Endothelial cell of umbilical vein (primary cell): Measurements from ENCODE around the gene SWI5. TPM values are rescaled to one million over a fixed set of nuclear protein-coding genes. Genes with fewer than 3 reads are reported as not detected.

Experiments used
- BruUV-seq: library from RNA; stranded (reverse); fragments of 400-500 nt; replicated peaks from 2 replicates; lab custom pipeline; 2021; lab: Mats Ljungman, UMichigan
- CTCF ChIA-PET: fragments of 300-600, 350-600 bp; sonication (Branson Sonifier 250); formaldehyde crosslinking; loops from one replicate; lab custom pipeline; 2021; ENCODE audit warnings: antibody characterized with exemption, inconsistent platforms; lab: Charles Lee
- POLR2A ChIA-PET: fragments of 300-600, 350-600 bp; sonication (Branson Sonifier 250); formaldehyde crosslinking; loops from one replicate; lab custom pipeline; 2021; ENCODE audit warnings: antibody characterized with exemption, inconsistent platforms; lab: Charles Lee
- DNase-seq: peaks from one replicate; pipeline ENCODE4 v3.0.0-alpha.2; 2011; ENCODE audit warnings: low read depth, low spot score
- FAIRE-seq: peaks from 2 replicates; lab custom pipeline; 2011; peaks lifted over from hg19 to GRCh38; lab: Jason Lieb, UNC
- H2AFZ ChIP-seq: 2 replicates; pipeline ENCODE4 v1.6.0; 2012; ENCODE audit warnings: low read depth, low read length, control low read depth, inconsistent platforms
- H3K27ac ChIP-seq: 2 replicates; pipeline ENCODE4 v1.5.1; 2011; ENCODE audit warnings: low read depth, mild to moderate bottlenecking, control low read depth, low read length, moderate library complexity; ENCODE audit not compliant: insufficient read depth
- H3K27me3 ChIP-seq, 2 experiments: 2 replicates each; pipeline versions ENCODE4 v1.6.0 to v1.6.1; 2011; ENCODE audit warnings: low read length in 2 of 2, mixed read lengths in 1 of 2; ENCODE audit not compliant: control insufficient read depth in 2 of 2, insufficient read depth in 2 of 2
- H3K36me3 ChIP-seq, 2 experiments: 2 replicates in 1 of 2; 3 replicates in 1 of 2; pipeline ENCODE4 v1.5.1; 2011; ENCODE audit warnings: low read length in 2 of 2, mild to moderate bottlenecking in 1 of 2, moderate library complexity in 1 of 2; ENCODE audit not compliant: control insufficient read depth in 2 of 2, insufficient read depth in 2 of 2; ENCODE audit errors: extremely low read depth in 1 of 2
- H3K4me1 ChIP-seq: 3 replicates; pipeline ENCODE4 v1.5.1; 2011; ENCODE audit warnings: mild to moderate bottlenecking, low read length; ENCODE audit not compliant: control insufficient read depth, insufficient read depth; ENCODE audit errors: extremely low read depth
- H3K4me2 ChIP-seq: 2 replicates; pipeline ENCODE4 v1.6.1; 2011; ENCODE audit warnings: low read length, control low read depth, mixed read lengths; ENCODE audit not compliant: insufficient read depth
- H3K4me3 ChIP-seq, 3 experiments: fragments of 200-600 bp in 1 of 3; sonication (generic), shearing (Covaris generic) in 1 of 3; replicated peaks in 1 of 3; 2 replicates each; pipeline ENCODE4 v1.5.1; 2011 to 2016; ENCODE audit warnings: control low read depth in 3 of 3, low read length in 3 of 3, mild to moderate bottlenecking in 2 of 3, inconsistent platforms in 1 of 3, low read depth in 1 of 3, moderate library complexity in 1 of 3; ENCODE audit not compliant: insufficient read depth in 1 of 3
- H3K79me2 ChIP-seq: 2 replicates; pipeline ENCODE4 v1.6.0; 2012; ENCODE audit warnings: low read length, inconsistent platforms; ENCODE audit not compliant: control insufficient read depth, insufficient read depth
- H3K9ac ChIP-seq: replicated peaks from 2 replicates; pipeline ENCODE3; 2011; ENCODE audit warnings: low read length, control low read depth; ENCODE audit not compliant: insufficient read depth; ENCODE audit errors: extremely low read depth
- H3K9me1 ChIP-seq: replicated peaks from 3 replicates; pipeline ENCODE4 v1.6.0; 2011; ENCODE audit warnings: mild to moderate bottlenecking, low read length; ENCODE audit not compliant: control insufficient read depth, insufficient read depth; ENCODE audit errors: extremely low read depth
- H3K9me3 ChIP-seq: replicated peaks from 2 replicates; pipeline ENCODE4 v1.5.1; 2012; ENCODE audit warnings: low read length, inconsistent platforms; ENCODE audit not compliant: control insufficient read depth, insufficient read depth
- H4K20me1 ChIP-seq: replicated peaks from 2 replicates; pipeline ENCODE3; 2011; ENCODE audit warnings: mild to moderate bottlenecking, low read length; ENCODE audit not compliant: control insufficient read depth, insufficient read depth; ENCODE audit errors: extremely low read depth
- EZH2 ChIP-seq: IDR thresholded peaks from 2 replicates; pipeline ENCODE4 v1.6.1; 2012; ENCODE audit warnings: borderline replicate concordance, low read depth, mild to moderate bottlenecking, moderate library complexity, low read length, inconsistent platforms; ENCODE audit not compliant: severe bottlenecking
- FOS ChIP-seq: IDR thresholded peaks from 2 replicates; pipeline ENCODE4 v1.6.1; 2011; ENCODE audit warnings: mild to moderate bottlenecking, low read length, moderate library complexity, borderline replicate concordance; ENCODE audit not compliant: insufficient read depth
- GATA2 ChIP-seq: IDR thresholded peaks from 2 replicates; pipeline ENCODE4 v1.7.0; 2011; ENCODE audit warnings: low read depth, mild to moderate bottlenecking, moderate library complexity, mixed read lengths, low read length; ENCODE audit not compliant: insufficient read length, insufficient read depth
- JUN ChIP-seq: IDR thresholded peaks from 2 replicates; pipeline ENCODE4 v1.6.1; 2011; ENCODE audit warnings: borderline replicate concordance, low read depth; ENCODE audit not compliant: insufficient read length, insufficient read depth
- MAX ChIP-seq: IDR thresholded peaks from 2 replicates; pipeline ENCODE4 v1.6.1; 2011; ENCODE audit not compliant: insufficient read depth, insufficient read length
- MYC ChIP-seq: IDR thresholded peaks from one replicate; pipeline ENCODE4 v1.6.1; 2011; ENCODE audit warnings: mild to moderate bottlenecking, low read depth, low read length
- POLR2A ChIP-seq: IDR thresholded peaks from 2 replicates; pipeline ENCODE4 v1.6.1; 2012; ENCODE audit warnings: low read depth, mild to moderate bottlenecking, control low read depth, low read length
- POLR2AphosphoS5 ChIP-seq: IDR thresholded peaks from 2 replicates; pipeline ENCODE4 v1.6.1; 2012; ENCODE audit warnings: low read depth, mild to moderate bottlenecking, control low read depth, low read length, moderate library complexity; ENCODE audit not compliant: insufficient read depth
- dilution Hi-C: fragments of 300-500 bp; cut with MboI; formaldehyde crosslinking; loops from one replicate; pipeline ENCODE4 v1.15.0; 2019; ENCODE audit warnings: low sequenced_read_pairs; ENCODE audit not compliant: extremely low pct_ligation_motif_present
- intact Hi-C: fragments of 100-400 bp; cut with micrococcal nuclease; formaldehyde crosslinking; loops from one replicate; pipeline ENCODE4 v1.10.0; 2022
- polyA plus RNA-seq, 4 experiments: library from polyadenylated mRNA; depleted of rRNA in 3 of 4; stranded (reverse) in 3 of 4; unstranded in 1 of 4; fragments of >200 nt; gene quantifications; 2 replicates each; pipeline versions ENCODE4 v1.2.1 to v1.2.3, GENCODE V29; 2011 to 2012; ENCODE audit warnings: missing spikeins in 1 of 4
- total RNA-seq: library from RNA; stranded (reverse); gene quantifications from 2 replicates; pipeline ENCODE4 v1.2.3, GENCODE V29; 2021
- TF ChIP-seq, protein P1 (sequence below), 2 donors: IDR thresholded peaks; 1 replicate in 1 of 2; 2 replicates in 1 of 2; pipeline ENCODE4 v1.5.1; 2011; ENCODE audit warnings: low read length in 2 of 2, mild to moderate bottlenecking in 2 of 2, moderate library complexity in 2 of 2, control low read depth in 1 of 2, inconsistent platforms in 1 of 2, low read depth in 1 of 2; ENCODE audit not compliant: insufficient read depth in 1 of 2; ENCODE audit errors: extremely low read depth in 1 of 2

The SWI5 gene
- total and polyA plus RNA-seq, 2 donors (not counting 3 experiments of a cell fraction or from before 2014, with no cell fraction given) = 21.2 to 58.0 TPM

- DNase-seq (no peak), FAIRE-seq (no peak)
- H3K36me3 ChIP-seq = peaks cover 7 to 26% of the 10 kb centered on the region in 2 experiments
- BruUV-seq = no TSS peak
- H3K4me2 ChIP-seq = no peak overlapping the region
- no peaks in the 10 kb centered on the region for H4K20me1 ChIP-seq
- dilution Hi-C loops (no loop called here), intact Hi-C loops (no loop called here)
- no peak overlapping the region for H2AFZ ChIP-seq
- H3K9ac ChIP-seq = no peak overlapping the region
- CTCF ChIA-PET = interaction anchor here (2.0 kb wide), 1 partner anchor 27 kb away, joined by 5 read pairs; no protein-coding TSS in a partner anchor
- no peak overlapping the region for H3K4me3 ChIP-seq
- no peaks in the 10 kb centered on the region for H3K9me3 ChIP-seq
- H3K4me1 ChIP-seq = peaks cover 5% of the 10 kb centered on the region
- no peaks in the 10 kb centered on the region for H3K27me3 ChIP-seq
- no peaks in the 10 kb centered on the region for H3K9me1 ChIP-seq
- H3K27ac ChIP-seq = no peak overlapping the region
- POLR2A ChIA-PET = no interaction called here
- H3K79me2 ChIP-seq = no peaks in the 10 kb centered on the region
- TF ChIP-seq EZH2 = no peak
- TF ChIP-seq MYC = no peak
- TF ChIP-seq POLR2A = no peak
- TF ChIP-seq FOS = no peak
- TF ChIP-seq, protein P1, sequence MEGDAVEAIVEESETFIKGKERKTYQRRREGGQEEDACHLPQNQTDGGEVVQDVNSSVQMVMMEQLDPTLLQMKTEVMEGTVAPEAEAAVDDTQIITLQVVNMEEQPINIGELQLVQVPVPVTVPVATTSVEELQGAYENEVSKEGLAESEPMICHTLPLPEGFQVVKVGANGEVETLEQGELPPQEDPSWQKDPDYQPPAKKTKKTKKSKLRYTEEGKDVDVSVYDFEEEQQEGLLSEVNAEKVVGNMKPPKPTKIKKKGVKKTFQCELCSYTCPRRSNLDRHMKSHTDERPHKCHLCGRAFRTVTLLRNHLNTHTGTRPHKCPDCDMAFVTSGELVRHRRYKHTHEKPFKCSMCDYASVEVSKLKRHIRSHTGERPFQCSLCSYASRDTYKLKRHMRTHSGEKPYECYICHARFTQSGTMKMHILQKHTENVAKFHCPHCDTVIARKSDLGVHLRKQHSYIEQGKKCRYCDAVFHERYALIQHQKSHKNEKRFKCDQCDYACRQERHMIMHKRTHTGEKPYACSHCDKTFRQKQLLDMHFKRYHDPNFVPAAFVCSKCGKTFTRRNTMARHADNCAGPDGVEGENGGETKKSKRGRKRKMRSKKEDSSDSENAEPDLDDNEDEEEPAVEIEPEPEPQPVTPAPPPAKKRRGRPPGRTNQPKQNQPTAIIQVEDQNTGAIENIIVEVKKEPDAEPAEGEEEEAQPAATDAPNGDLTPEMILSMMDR (IDR thresholded peaks at IDR 0.05; ENCODE audit: extremely low read depth in 1 of 2, insufficient read depth in 1 of 2, low read depth in 1 of 2, low read length in 2 of 2) = no peak
- no peak for TF ChIP-seq GATA2
- no peak for TF ChIP-seq JUN
- no peak for TF ChIP-seq POLR2AphosphoS5
- TF ChIP-seq MAX = no peak
Observed at GRCh38 chr9:128314697-128315096, 38.6 kb downstream of the SWI5 start.
